Stimulated activated CD4-positive, alpha-beta T cell treated with anti-CD3 and anti-CD28 coated beads, Interleukin-4, amount 100 ng/mL, for 24 hours (primary cell): ENCODE measurements around the gene GNA12.

ENCODE experiments used
- DNase-seq: peaks from one replicate; pipeline ENCODE4 v3.0.0-alpha.2; 2020

Gene GNA12

DNA sequence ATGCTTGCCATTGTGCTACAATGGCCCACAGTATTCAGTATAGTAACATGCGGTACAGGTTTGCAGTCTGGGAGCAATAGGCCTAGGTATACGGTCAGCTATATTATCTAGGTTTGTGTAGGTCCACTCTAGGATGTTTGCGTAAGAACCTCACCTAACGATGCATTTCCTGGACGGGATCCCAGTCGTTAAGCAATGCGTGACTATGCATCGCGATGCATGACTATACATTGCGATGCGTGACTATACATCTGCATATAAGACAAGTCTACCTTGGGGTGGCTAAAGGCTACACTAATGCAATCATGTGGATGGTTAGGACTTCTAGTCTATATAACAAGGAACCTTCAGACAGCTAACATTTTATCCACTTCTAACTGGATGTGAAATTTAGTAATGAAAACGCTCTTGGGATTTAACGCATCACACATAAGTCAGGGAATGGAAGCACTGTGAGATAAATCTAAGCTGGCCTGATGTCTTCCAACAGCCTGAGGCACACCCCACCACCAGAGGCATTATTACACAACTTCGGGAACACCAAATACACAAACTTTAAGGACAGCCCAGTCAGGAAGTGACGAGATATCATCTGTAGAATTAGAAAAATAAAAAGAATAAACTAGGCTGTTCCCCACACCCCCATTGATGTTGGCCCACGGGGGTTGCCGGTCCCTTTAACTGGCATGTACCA, 9.2 kb downstream of the GNA12 start:
- no peak for DNase-seq

DNA sequence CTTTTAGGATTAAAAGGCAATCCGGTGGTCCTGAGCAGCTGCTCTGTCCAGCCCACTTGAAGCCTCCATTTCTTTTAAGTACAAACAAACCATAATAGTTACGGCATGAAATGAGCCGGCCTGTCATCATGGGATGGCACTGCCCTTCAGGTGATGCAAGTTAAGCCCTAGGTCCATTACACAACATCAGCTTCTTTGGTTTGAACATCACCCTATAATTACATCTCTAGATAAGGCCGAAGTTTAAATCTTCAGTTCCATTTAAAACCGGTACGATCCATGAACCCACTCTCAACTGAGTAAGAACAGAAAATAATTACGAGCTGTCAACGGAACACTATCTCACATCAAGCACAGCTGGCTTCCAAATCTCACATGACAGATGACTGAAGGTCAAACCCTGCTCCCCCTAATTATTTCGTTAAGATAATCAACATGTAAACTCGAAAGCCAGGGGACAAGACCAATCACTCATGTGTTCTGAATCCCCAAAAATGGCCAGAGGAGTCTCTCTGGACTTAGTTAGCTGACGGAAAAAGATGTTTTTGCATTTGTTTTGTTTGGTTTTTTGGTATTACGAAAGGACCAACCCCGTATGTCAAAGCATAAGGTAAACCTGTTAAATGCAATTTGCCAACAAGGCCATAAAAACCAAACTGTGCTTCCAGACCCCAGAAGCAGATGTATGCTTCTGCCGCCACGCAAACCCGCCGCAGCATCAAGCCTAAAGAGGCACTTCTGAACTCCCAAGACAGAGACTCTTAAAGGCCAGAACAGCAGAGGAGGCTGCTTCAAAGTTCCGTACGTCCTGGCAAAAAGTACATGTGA, 10.8 kb downstream of the GNA12 start:
- DNase-seq, result no peak

DNA sequence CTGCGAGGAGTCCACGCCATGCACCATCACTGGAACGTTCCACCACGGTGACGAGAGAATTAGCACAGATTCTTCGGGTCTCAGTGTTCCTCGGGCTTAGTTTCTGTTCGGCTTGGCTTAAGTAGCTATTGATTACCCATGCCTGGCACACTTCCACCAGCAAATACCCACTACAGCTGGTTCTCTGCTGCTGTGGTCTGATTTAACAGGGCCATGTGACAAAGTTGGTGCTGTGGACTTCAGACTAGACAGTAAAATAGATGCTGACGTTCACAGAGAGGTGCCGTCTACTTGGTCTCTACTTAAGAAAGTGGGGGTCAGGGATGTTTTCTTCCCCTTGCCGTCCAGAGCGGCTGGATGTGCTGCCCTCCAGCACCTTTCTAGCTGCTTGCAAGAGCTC, 11.6 kb downstream of the GNA12 start:
- no peak for DNase-seq

DNA sequence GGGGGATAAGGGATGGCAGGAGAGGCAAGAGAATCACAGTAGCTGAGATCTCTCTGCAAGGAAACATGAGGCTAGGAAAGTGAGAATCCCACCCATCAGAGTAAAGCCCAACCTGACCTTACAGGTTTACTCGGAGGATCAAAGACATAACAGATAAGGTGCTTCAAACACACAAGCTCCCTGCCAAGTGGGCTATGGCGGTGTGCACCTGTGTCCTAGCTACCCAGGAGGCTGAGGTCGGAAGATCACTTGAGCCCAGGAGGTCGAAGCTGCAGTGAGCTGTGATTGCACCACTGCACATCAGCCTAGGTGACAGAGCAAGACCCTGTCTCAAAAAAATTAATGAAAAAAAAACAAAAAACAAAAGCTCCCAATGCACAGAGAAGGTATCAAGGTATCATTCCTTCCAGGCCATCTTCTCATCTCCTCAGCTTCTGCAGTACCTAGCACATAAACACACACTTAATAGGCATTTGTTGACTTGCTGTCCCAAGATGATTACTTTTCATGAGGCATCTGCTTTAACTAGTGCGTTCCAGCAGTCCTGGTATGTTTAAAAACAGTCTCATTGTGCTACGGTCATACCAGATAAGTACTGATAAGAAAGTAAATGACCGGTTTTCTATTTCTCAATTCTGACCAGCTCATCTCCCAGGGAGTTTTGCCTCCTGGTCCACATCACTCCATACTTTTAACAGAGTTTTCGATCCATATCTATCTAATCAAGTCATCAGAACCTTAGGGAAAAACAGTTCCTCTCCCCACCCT, 13.3 kb downstream of the GNA12 start:
- no peak for DNase-seq

DNA sequence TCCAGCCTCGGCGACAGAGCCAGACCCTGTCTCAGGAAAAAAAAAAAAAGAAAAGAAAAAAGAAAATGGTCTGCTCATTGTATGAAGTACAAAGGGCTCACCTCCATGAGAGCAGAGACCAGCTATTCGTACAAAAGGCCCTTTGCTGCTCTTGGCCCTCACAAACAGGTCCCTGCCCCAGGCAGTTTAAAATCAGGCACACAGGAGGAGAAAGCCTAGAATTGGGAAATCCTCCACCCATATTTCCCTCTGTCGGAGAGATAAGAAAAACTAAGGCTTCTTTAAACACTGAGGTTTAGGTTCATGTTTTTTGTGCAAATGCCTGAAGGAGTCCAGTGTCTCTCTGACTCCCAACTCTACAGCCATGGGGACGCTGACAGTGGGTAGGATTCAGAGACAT, 15.1 kb downstream of the GNA12 start:
- no peak for DNase-seq

DNA sequence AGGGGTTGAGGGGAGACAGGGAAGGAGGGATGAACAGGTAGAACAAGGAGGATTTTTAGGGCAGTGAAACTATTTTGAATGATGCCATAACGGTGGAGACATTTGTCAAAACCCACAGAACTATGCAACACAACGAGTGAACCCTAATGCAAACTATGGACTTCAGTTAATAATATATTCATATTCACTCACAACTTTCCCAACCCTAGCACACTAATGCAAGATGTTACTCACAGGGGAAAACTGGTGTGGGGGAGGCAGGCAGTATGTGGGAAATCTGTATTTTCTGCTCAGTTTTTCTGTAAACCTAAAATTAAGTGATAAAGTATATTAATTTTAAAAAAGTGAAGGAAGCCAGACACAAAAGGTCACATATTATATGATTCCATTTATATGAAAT, 17.3 kb downstream of the GNA12 start:
- no peak for DNase-seq

DNA sequence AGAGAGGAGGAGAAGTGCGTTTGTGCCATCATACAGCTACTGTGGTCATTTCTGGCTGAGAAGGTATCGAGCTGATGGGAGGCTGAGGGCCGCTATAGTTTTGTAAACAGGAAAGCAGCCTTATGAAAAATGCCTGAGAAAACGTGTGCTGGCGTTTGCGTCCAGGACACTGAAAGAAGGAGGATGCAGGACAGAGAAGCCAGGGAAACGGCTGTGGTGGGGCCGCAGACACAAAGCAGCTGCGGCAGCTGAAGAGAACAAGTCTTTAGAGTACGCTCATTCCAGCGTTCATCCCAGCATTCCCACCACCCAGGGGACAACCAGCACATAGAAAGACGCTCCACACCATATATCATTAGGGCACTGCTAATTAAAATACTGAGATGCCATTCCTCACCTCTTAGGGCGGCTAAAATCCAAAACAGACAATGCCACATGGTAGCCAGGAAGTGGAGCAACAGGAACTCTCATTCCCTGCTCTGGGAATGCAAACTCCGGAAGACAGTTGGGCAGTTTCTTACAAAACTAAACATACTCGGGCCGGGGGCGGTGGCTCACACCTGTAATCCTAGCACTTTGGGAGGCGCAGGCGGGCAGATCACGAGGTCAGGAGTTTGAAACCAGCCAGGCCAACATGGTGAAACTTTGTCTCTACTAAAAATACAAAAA, 18.4 kb downstream of the GNA12 start:
- DNase-seq, result no peak

DNA sequence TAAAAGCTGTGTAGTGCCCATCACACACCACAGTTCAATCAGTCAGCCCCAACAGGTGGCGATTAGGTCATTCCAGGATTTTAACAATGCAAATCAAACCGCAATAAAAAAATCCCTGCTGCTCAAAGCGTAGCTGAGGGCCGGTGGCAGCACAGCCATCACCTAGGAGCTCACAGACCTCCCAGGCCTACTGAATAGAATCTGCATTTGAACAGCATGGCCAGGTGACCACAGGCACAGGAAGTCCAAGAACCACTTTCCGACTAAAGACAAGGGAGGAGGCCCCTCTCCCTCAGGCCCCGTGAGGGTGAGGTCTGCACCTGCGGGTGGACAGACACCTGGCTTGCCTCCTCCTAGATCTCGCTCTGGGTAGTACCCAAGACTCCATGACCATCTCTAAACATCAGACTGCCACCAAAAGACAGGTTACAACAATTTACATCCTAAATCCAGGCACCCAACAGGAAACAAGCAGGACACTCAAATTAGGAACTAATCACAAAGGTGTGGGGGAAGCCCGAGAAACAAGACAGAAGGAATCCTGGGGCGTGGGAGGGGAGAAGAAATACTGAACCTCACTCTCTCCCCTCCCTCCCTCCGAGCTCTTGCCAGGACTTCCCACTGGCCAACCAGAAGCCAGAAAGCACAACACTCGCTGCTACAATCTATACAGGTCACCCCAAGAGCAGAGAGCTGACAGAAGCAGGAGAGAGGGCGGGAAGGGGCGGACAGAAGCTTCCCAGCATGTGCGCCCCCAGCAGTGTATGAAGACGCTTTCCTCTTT, 19.2 kb downstream of the GNA12 start:
- no peak for DNase-seq

DNA sequence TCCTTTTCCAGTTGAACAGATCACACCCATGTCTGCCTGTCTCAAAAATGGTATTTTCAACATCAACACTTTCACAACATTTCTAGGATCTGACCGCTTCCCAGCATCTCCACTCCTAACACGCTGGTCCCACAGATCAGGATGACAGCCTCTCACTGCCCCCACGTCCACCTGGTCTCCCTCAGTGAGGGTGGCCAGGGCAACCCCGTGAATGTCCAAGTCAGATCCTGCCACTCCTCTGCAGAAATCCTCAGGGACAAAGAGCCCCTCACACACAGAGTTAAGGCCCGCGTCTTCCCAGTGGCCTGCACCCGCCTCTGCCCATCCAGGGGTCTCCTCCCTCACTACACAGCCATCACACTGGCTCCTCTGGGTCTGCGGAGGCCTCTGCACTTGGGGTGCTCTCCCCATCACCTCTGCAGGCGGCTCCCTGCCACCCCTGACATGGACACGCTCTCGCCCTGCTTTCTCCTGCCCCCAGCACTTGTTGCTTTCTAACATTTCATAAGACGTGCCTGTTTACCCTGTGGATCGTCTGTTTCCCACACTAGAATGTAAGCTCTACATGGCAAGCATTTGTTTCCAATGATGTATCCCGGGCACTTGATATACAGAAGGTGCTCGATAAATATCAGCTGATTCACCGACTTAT, 20.0 kb downstream of the GNA12 start:
- DNase-seq, result no peak

DNA sequence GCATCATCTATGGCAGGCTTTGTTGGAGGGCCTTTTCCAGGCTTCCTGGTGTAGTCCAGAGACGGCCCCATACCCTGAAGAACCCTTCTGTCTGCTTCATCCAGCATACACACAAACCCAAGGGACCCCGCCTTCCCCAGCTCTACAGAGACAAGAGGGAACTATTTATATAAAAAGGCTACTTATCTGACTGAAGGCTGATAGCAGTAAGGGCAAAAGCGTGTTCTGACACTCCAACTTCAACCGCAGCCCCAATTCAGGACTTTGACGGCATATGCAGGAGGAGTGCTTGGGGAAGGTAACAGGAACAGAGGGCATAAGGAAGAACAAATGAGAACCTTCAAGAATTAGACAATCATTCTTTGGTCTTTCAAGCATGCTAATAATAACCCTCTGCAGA, 21.0 kb downstream of the GNA12 start:
- no peak for DNase-seq

DNA sequence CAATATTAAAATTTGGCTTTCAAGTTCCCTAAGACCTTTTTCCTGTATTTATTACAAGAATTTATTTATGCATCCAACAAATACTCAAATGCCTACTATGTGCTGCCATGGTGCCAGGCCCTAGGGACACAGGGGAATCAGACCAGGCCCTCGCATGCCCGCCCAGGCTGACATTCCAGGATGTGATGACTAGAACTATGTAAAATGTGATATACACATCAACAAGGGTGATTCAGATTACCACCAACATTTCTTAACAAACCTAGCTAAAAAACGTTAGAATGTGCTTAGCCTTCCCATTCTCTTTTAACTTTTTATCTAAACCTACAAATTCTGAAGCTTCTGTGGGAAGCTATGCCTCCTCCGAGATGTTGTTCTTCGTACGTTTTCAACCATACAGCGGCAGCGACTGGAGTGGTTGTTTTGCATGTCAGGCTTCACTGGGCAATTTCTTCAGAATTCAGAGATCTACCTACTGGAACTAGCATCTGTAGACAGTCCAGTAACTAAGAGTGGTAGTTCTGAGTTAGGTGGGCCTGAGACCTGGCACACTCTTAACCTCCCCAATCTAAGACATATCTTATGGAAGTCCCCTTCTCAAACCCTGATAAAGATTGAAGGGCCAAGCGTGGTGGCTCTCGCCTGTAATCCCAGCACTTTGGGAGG, 22.1 kb downstream of the GNA12 start:
- DNase-seq, result no peak

DNA sequence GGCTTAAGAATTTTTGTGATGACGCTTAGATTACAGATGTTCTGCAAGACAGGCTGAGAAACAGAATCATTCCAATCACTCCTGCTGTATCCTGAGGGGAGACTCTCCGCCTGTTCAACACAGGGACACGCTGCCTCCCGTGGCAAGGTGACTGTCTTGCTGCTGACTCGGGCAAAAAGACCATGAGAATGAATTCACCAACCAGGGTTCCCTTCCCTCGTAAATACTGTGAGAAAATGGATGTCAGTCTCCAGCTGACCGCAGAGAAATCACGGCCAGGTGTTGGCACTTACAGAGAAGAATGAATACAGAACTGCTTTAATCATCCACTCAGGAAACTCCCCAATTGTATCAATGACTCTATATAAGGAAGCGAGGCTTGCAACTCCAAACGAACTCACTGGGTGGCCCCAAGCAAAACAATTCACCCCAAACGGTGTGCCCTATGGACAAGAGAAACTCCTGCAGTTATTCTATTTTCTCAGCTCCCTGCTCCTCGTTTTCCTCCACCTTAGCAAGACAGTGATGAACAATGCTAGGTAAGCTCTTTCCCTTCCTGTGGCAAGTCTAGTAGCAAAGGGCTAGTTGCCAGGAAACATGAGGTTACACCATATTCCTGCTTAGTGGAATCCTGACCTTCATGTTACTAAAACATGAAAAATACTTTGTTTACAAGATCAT, 22.8 kb downstream of the GNA12 start:
- no peak for DNase-seq

DNA sequence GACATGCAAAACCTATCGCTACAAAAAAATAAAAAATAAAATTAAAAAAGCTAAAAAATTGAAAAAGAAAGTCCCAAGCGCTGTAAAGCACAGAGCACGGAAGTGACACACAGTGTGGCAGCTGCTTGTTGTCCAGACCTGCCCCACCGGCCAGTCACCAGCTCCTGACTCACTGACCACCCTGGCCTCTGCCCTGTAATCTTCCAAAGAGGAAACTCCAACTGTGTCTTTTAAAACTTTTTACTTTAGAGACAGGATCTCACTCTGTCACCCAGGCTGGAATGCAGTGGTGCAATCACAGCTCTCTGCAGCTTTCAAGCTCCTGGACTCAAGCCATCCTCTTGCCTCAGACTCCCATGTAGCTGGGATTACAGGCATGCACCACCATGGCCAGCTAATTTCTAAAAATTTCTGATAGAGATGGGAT, 23.6 kb downstream of the GNA12 start:
- DNase-seq, result no peak

DNA sequence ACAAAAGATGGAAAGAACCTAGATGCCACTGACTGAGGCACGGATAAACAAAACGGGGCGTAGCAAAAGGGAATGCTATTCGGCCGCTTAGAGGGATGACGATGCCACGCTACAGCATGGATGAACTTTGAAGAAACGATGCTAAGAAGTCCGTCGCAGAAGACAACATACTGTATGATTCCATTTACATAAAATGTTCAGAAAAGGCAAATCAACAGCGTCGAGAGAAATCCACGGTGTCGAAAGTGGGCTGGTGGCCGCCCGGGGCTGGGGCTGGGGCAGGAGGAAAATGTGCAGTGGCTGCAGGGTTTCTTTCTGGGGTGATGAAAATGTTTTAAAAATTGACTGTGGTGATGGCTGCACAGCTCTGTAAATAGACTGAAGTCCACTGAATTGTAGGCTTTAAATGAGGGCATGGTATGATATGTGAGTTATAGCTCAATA, 24.1 kb downstream of the GNA12 start:
- no peak for DNase-seq

DNA sequence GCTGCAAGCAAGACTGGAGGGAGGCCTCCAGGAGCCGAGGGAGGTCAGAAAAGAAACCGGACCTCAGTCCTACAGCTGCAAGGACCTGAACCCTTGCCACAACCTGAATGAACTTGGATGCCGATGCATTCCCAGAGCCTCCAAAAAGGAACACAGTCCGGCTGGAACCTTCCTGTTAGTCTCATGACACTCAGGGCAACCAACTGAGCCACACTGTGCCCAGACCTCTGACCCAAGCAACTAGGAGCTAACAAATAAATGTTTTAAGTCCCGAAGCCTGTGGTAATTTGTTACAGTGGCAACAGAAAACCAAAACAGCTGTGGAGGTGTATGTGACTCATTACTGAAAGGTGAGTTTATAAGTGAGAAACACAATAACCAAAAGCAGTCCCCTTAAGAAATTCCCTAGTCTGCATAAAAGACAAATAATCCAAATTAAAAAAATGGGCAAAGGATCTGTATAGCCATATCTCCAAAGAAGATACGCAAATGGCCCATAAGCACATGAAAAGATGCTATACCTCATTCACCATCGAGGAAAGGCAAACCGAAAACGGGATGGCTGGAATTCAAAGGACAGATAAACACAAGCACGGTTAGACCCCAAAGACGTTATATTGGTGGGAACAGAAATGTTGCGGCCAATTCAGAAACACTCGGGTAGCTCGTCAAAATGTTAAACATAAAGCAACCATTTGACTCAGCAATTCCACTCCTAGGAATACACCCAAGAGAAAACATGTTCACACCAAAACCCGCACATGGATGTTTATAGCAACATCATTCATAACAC, 24.8 kb downstream of the GNA12 start:
- DNase-seq, result no peak

DNA sequence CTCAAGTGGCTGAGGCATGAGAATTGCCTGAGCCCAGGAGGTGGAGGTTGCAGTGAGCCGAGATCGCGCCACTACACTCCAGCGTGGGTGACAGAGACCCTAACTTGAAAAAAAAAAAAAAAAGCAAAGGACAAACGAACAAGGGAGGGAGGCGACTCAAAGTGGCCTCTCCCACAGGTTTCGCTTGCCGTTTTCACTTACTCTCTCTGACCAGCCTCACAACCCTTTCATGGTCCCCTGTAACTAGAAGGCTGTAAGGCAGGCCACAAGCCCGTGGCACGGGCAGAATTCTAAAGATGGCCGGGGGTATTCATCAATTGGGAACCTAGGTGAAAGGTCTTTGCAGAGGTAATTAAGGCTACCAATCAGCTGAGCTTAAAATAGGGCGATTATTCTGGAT, 25.5 kb downstream of the GNA12 start:
- no peak for DNase-seq

DNA sequence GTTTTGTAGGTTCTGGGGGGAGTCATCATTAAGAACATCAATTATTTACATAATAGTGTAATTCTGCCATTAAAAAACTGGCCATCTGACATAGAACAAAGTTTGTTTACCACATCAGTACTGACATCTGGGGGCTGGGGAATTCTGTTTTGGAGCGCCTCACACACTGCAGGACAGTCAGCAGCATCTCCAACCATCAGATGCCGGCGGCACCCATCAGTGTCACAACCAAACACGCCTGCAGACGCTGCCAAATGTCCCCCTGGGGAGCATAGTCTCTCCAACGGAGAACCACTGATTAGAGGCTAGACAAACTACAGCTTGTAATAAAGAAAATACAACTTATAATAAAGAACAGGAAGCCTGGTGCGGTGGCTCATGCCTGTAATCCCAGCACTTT, 26.0 kb downstream of the GNA12 start:
- DNase-seq, result no peak

DNA sequence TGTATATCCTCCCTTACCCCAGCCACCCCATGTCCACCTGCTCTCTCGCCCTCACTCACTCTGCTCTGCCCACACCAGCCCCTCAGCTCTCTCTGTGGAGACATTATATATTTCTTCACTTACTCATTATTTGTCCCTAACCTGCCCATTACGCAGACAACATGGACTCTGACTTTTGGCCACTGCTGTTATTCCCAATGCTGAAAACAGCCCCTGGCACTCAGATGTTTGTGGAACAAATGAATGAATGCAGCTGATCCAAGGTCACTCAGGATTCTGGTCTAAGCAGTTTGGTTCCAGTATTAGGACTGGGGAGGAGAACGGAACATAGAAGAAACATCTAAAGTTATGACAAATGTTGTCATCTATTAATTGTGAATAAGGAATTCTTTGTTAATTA, 26.7 kb downstream of the GNA12 start:
- no peak for DNase-seq

DNA sequence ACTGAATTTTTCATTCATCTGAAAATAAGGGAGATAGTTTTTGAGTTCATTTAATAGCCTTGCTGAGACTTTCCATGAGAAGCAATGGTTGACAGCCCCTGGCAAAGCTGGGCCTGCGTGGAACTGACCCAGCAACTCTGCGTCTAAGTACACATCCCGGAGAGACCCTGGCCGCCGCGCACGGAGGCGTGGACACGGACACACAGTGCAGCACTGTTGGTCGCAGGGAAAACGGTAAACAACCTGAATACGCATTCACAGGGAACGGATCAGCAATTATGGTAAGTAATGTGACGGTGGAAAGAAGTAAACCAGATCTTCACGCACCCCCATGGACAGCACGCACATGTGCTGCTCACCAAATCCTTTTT, 28.2 kb downstream of the GNA12 start:
- no peak for DNase-seq
